ENCODE measurements around the gene IL1R1.

GRCh38 chr2:102100371-102101096 lies 42.0 kb upstream of the IL1R1 start:
- TF ChIP-seq, protein P1, sequence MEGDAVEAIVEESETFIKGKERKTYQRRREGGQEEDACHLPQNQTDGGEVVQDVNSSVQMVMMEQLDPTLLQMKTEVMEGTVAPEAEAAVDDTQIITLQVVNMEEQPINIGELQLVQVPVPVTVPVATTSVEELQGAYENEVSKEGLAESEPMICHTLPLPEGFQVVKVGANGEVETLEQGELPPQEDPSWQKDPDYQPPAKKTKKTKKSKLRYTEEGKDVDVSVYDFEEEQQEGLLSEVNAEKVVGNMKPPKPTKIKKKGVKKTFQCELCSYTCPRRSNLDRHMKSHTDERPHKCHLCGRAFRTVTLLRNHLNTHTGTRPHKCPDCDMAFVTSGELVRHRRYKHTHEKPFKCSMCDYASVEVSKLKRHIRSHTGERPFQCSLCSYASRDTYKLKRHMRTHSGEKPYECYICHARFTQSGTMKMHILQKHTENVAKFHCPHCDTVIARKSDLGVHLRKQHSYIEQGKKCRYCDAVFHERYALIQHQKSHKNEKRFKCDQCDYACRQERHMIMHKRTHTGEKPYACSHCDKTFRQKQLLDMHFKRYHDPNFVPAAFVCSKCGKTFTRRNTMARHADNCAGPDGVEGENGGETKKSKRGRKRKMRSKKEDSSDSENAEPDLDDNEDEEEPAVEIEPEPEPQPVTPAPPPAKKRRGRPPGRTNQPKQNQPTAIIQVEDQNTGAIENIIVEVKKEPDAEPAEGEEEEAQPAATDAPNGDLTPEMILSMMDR (IDR thresholded peaks at IDR 0.05; ENCODE audit: poor library complexity, severe bottlenecking): no peak
- TF ChIP-seq EP300 (conservative IDR thresholded peaks at IDR 0.05; ENCODE audit: poor library complexity, severe bottlenecking) (no peak), EZH2 (IDR thresholded peaks at IDR 0.05; ENCODE audit: borderline replicate concordance, insufficient read depth, low read length, poor library complexity, severe bottlenecking) (no peak), RAD21 (conservative IDR thresholded peaks at IDR 0.05) (no peak), POLR2AphosphoS5 (IDR thresholded peaks at IDR 0.05) (no peak), TAF1 (IDR thresholded peaks at IDR 0.05; ENCODE audit: low read depth) (no peak), MXI1 (conservative IDR thresholded peaks at IDR 0.05; ENCODE audit: poor library complexity, severe bottlenecking) (no peak)
